Keratinocyte (primary cell): ENCODE results near the gene FAM174B. TPM values are rescaled to one million over a fixed set of nuclear protein-coding genes. Genes with fewer than 3 reads are reported as not detected.

Source experiments
- DNase-seq: peaks from one replicate; pipeline ENCODE4 v3.0.0-alpha.2; 2011; ENCODE audit warnings: low read depth, missing footprints, low spot score
- FAIRE-seq: peaks from 2 replicates; lab custom pipeline; 2011; peaks lifted over from hg19 to GRCh38; lab: Jason Lieb, UNC
- H2AFZ ChIP-seq: 2 replicates; pipeline ENCODE4 v1.6.0; 2012; ENCODE audit warnings: low read length, control low read depth, inconsistent platforms; ENCODE audit not compliant: control insufficient read depth
- H3K27ac ChIP-seq: 2 replicates; pipeline ENCODE4 v1.5.1; 2011; ENCODE audit warnings: low read length; ENCODE audit not compliant: control insufficient read depth, insufficient read depth
- H3K27me3 ChIP-seq: 3 replicates; pipeline ENCODE4 v1.6.0; 2011; ENCODE audit warnings: low read length; ENCODE audit not compliant: control insufficient read depth, insufficient read depth; ENCODE audit errors: extremely low read depth
- H3K36me3 ChIP-seq, 2 experiments: 2 replicates in 1 of 2; 3 replicates in 1 of 2; pipeline ENCODE4 v1.5.1; 2011; ENCODE audit warnings: low read length in 2 of 2, mild to moderate bottlenecking in 1 of 2; ENCODE audit not compliant: control insufficient read depth in 2 of 2, insufficient read depth in 2 of 2; ENCODE audit errors: extremely low read depth in 1 of 2
- H3K4me1 ChIP-seq: 3 replicates; pipeline ENCODE4 v1.5.1; 2011; ENCODE audit warnings: low read length; ENCODE audit not compliant: control insufficient read depth, insufficient read depth; ENCODE audit errors: extremely low read depth
- H3K4me2 ChIP-seq: 3 replicates; pipeline ENCODE4 v1.6.0; 2011; ENCODE audit warnings: low read depth, low read length; ENCODE audit not compliant: control insufficient read depth, insufficient read depth; ENCODE audit errors: extremely low read depth
- H3K4me3 ChIP-seq, 3 experiments: fragments of 200-600 bp in 1 of 3; sonication (generic) in 1 of 3; 2 replicates in 2 of 3; 3 replicates in 1 of 3; pipeline ENCODE4 v1.5.1; 2011 to 2016; ENCODE audit warnings: low read length in 3 of 3, mild to moderate bottlenecking in 3 of 3, control low read depth in 2 of 3, inconsistent platforms in 1 of 3, low read depth in 1 of 3, mixed read lengths in 1 of 3, mixed run types in 1 of 3, moderate library complexity in 1 of 3; ENCODE audit not compliant: control insufficient read depth in 2 of 3, insufficient read depth in 2 of 3; ENCODE audit errors: extremely low read depth in 1 of 3
- H3K79me2 ChIP-seq: 2 replicates; pipeline ENCODE4 v1.6.0; 2012; ENCODE audit warnings: low read length; ENCODE audit not compliant: control insufficient read depth, insufficient read depth
- H3K9ac ChIP-seq: 3 replicates; pipeline ENCODE4 v1.6.0; 2011; ENCODE audit warnings: low read length; ENCODE audit not compliant: control insufficient read depth, insufficient read depth; ENCODE audit errors: extremely low read depth
- H3K9me1 ChIP-seq: 3 replicates; pipeline ENCODE4 v1.6.0; 2011; ENCODE audit warnings: low read length; ENCODE audit not compliant: control insufficient read depth, insufficient read depth; ENCODE audit errors: extremely low read depth
- H3K9me3 ChIP-seq: 2 replicates; pipeline ENCODE4 v1.5.1; 2012; ENCODE audit warnings: low read depth, low read length; ENCODE audit not compliant: control insufficient read depth
- H4K20me1 ChIP-seq: 3 replicates; pipeline ENCODE4 v1.6.0; 2011; ENCODE audit warnings: low read length; ENCODE audit not compliant: control insufficient read depth, insufficient read depth; ENCODE audit errors: extremely low read depth
- EZH2 ChIP-seq: IDR thresholded peaks from one replicate; pipeline ENCODE4 v1.6.1; 2012; ENCODE audit warnings: inconsistent platforms, mild to moderate bottlenecking, low read length, moderate library complexity
- dilution Hi-C: fragments of 300-500 bp; cut with MboI; formaldehyde crosslinking; loops from one replicate; pipeline ENCODE4 v1.7.0; 2020; ENCODE audit warnings: low sequenced_read_pairs; ENCODE audit not compliant: extremely low pct_ligation_motif_present
- polyA plus RNA-seq, 5 experiments: library from polyadenylated mRNA; depleted of rRNA in 3 of 5; stranded (reverse) in 3 of 5; stranded (forward) in 1 of 5; unstranded in 1 of 5; fragments of >200 nt; gene quantifications; 1 replicate in 1 of 5; 2 replicates in 3 of 5; 3 replicates in 1 of 5; pipeline versions ENCODE4 v1.2.1 to v1.2.3, GENCODE V29; 2011 to 2012; ENCODE audit warnings: missing spikeins in 2 of 5, low read depth in 1 of 5, low replicate concordance in 1 of 5
- TF ChIP-seq, protein P1 (sequence below), 3 experiments: IDR thresholded peaks in 1 of 3; conservative IDR thresholded peaks in 1 of 3; optimal IDR thresholded peaks in 1 of 3; 2 replicates in 2 of 3; 3 replicates in 1 of 3; pipeline versions ENCODE3 to v1.5.1; 2011; ENCODE audit warnings: low read length in 3 of 3, mild to moderate bottlenecking in 3 of 3, moderate library complexity in 2 of 3, control low read depth in 1 of 3, inconsistent platforms in 1 of 3; ENCODE audit not compliant: insufficient read depth in 2 of 3; ENCODE audit errors: extremely low read depth in 1 of 3

FAM174B gene
- polyA plus RNA-seq, 1 donor (not counting 4 experiments of a cell fraction or from before 2014, with no cell fraction given): 0.73 TPM

DNA sequence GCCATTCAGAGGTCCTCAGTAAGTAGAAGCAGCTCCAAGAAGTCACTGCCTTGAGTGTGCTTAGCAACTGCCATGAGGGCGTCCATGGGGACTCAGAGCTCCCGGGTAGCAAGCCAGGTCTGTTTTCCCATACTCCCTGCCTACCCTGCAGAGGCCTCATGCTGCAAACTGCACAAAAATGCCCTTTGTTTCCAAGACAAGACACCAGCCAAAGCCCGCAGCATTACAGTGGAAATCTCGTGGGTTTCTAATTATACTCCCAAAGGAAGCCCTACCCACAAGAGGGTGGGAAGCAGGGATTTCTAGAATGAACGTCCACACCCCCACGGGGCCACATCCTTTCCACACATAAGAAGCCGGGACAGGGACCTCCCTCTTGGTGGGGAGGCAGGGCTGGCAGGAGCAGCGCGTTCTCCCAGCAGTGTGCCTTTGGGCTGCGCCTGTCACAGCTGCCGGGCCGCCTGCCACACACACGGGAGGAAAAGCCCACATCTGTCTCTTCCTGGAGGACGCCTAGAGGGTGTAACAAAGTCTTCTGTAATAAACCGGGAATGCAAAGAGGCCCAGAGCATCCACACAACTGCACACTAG lies 31.1 kb downstream of the FAM174B start:
- H3K4me1 ChIP-seq: peaks cover 15% of the 10 kb centered on the region
- no peak overlapping the region for H3K4me2 ChIP-seq
- H4K20me1 ChIP-seq: no peaks in the 10 kb centered on the region
- H3K4me3 ChIP-seq: no peak overlapping the region
- H3K9ac ChIP-seq: no peak overlapping the region
- no peak for FAIRE-seq
- no peaks in the 10 kb centered on the region for H3K36me3 ChIP-seq
- H3K9me3 ChIP-seq: no peaks in the 10 kb centered on the region
- H2AFZ ChIP-seq: no peak overlapping the region
- H3K27me3 ChIP-seq: no peaks in the 10 kb centered on the region
- TF ChIP-seq, protein P1, sequence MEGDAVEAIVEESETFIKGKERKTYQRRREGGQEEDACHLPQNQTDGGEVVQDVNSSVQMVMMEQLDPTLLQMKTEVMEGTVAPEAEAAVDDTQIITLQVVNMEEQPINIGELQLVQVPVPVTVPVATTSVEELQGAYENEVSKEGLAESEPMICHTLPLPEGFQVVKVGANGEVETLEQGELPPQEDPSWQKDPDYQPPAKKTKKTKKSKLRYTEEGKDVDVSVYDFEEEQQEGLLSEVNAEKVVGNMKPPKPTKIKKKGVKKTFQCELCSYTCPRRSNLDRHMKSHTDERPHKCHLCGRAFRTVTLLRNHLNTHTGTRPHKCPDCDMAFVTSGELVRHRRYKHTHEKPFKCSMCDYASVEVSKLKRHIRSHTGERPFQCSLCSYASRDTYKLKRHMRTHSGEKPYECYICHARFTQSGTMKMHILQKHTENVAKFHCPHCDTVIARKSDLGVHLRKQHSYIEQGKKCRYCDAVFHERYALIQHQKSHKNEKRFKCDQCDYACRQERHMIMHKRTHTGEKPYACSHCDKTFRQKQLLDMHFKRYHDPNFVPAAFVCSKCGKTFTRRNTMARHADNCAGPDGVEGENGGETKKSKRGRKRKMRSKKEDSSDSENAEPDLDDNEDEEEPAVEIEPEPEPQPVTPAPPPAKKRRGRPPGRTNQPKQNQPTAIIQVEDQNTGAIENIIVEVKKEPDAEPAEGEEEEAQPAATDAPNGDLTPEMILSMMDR (optimal IDR thresholded peaks at IDR 0.05 in 1 of 3, IDR thresholded peaks at IDR 0.05 in 1 of 3, conservative IDR thresholded peaks at IDR 0.05 in 1 of 3; ENCODE audit: extremely low read depth in 1 of 3, insufficient read depth in 2 of 3, low read length in 3 of 3): no peak
- no peak for TF ChIP-seq EZH2
- no peak for DNase-seq
- H3K79me2 ChIP-seq: no peaks in the 10 kb centered on the region
- H3K9me1 ChIP-seq: no peaks in the 10 kb centered on the region
- H3K27ac ChIP-seq: no peak overlapping the region
- dilution Hi-C loops: no loop called here

DNA sequence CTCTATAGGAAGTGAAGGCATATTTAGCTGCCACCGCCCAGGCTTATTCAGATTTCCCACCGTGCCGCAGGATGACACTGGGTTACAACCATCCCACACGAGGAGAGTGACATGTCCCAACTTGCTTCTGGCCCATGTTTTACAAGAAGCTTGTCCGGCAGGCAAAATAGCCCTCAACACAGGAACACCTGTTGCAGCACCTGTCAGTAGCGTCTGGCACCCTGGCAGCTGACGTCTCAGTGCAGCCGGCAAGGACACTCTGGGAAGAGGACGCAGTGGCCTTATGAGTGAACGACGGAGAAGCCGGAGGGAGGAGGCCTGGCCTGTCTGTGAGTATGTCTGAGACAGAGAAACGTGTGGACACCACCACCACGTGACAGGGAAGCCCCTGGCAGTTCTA lies 32.1 kb downstream of the FAM174B start:
- Histone ChIP-seq H3K9ac (no peak overlapping the region), H3K9me3 (no peaks in the 10 kb centered on the region), H4K20me1 (no peaks in the 10 kb centered on the region), H3K27me3 (no peaks in the 10 kb centered on the region), H2AFZ (no peak overlapping the region), H3K4me3 (no peak overlapping the region), H3K9me1 (no peaks in the 10 kb centered on the region), H3K27ac (no peak overlapping the region), H3K79me2 (no peaks in the 10 kb centered on the region), H3K36me3 (no peaks in the 10 kb centered on the region), H3K4me2 (no peak overlapping the region), H3K4me1 (peaks cover 15% of the 10 kb centered on the region)
- DNase-seq: no peak
- dilution Hi-C loops: no loop called here
- no peak for FAIRE-seq
- no peak for TF ChIP-seq EZH2
- TF ChIP-seq, protein P1 (optimal IDR thresholded peaks at IDR 0.05 in 1 of 3, IDR thresholded peaks at IDR 0.05 in 1 of 3, conservative IDR thresholded peaks at IDR 0.05 in 1 of 3; ENCODE audit: extremely low read depth in 1 of 3, insufficient read depth in 2 of 3, low read length in 3 of 3): no peak
